Vagina (tissue), 2 donors: ENCODE results near the gene SGPP2.

Experiments
- POLR2A ChIP-seq, 2 donors: fragments of 450-650 bp; IDR thresholded peaks; one replicate each; pipeline ENCODE4 v1.6.1; 2017; ENCODE audit warnings: antibody characterized with exemption in 2 of 2, mild to moderate bottlenecking in 2 of 2, moderate library complexity in 2 of 2
- POLR2AphosphoS5 ChIP-seq, 2 donors: sonication (generic); formaldehyde crosslinking; IDR thresholded peaks; one replicate each; pipeline ENCODE4 v1.9.0; 2017; ENCODE audit warnings: antibody characterized with exemption in 2 of 2, mild to moderate bottlenecking in 2 of 2, low read depth in 1 of 2; ENCODE audit not compliant: insufficient read depth in 1 of 2
- TF ChIP-seq, protein P1 (sequence below), 3 experiments: fragments of 450-650 bp in 2 of 3; fragments of 200-600 bp in 1 of 3; sonication (generic) in 1 of 3; IDR thresholded peaks; one replicate each; pipeline ENCODE4 v1.5.1; 2017 to 2019; ENCODE audit warnings: antibody characterized with exemption in 3 of 3, mild to moderate bottlenecking in 2 of 3, moderate library complexity in 2 of 3

DNA sequence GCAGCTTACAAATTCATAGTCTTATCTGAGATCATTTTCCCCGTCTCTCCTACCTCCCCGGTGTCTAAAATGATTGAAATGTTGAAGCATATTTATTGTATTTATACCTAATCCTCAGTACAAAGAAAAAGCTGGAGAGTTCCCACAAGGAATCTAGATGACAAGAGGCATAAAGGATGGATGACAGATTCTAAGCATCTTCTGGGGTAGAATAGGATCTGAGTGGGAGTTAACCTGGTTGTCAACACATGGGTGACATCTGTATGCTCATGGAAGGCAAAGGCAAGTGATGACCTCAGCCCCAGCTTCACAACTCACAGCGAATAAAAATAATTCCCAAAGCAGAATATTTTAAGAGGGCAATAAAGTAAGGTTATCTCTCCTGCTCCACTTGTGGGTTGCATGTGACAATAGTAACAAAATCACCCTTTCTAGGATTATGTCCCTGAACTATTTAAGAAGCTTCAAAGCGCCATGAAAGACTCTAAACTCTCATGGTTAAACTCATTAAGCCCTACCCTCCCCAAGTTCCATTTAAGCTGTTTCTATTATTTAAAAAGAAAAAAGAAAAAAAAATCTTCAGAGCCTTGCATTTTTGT, 32.2 kb downstream of the SGPP2 start:
- TF ChIP-seq, protein P1, sequence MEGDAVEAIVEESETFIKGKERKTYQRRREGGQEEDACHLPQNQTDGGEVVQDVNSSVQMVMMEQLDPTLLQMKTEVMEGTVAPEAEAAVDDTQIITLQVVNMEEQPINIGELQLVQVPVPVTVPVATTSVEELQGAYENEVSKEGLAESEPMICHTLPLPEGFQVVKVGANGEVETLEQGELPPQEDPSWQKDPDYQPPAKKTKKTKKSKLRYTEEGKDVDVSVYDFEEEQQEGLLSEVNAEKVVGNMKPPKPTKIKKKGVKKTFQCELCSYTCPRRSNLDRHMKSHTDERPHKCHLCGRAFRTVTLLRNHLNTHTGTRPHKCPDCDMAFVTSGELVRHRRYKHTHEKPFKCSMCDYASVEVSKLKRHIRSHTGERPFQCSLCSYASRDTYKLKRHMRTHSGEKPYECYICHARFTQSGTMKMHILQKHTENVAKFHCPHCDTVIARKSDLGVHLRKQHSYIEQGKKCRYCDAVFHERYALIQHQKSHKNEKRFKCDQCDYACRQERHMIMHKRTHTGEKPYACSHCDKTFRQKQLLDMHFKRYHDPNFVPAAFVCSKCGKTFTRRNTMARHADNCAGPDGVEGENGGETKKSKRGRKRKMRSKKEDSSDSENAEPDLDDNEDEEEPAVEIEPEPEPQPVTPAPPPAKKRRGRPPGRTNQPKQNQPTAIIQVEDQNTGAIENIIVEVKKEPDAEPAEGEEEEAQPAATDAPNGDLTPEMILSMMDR (IDR thresholded peaks at IDR 0.05) = no peak
- no peak for TF ChIP-seq POLR2A (IDR thresholded peaks at IDR 0.05)
- TF ChIP-seq POLR2AphosphoS5 (IDR thresholded peaks at IDR 0.05; ENCODE audit: insufficient read depth in 1 of 2, low read depth in 1 of 2) = no peak
